CD4-positive, alpha-beta T cell treated with Interleukin-4 for 1 hour (primary cell): ENCODE data around the gene DLGAP3.
"Not testable (repeated sequence)": the region's sequence is repeated elsewhere in the genome, so short reads cannot be mapped to it uniquely, and the experiment has no call there.

Experiments used
- DNase-seq, 2 donors: peaks; one replicate each; pipeline ENCODE4 v3.0.0-alpha.2; 2020 to 2022

Gene DLGAP3

GRCh38 chr1:34929497-34929852 is at the start of gene DLGAP3:
TSS of gene DLGAP3 (minus strand) at chr1:34929650. CDS start at chr1:34905383, 24,267 bp downstream.
- peak in 1 of 2 donors; percentile 14 for DNase-seq

GRCh38 chr1:34978921-34979320 is 49.5 kb upstream of the DLGAP3 start:
- DNase-seq, result no peak

- no peak for DNase-seq
Observed at GRCh38 chr1:34977858-34978257, 48.4 kb upstream of the DLGAP3 start.

- DNase-seq, result no peak
Observed at GRCh38 chr1:34977210-34977471, 47.7 kb upstream of the DLGAP3 start.

- no peak for DNase-seq
Observed at GRCh38 chr1:34976384-34977209, 47.1 kb upstream of the DLGAP3 start.

- DNase-seq, result no peak
Observed at GRCh38 chr1:34975771-34976170, 46.3 kb upstream of the DLGAP3 start.

GRCh38 chr1:34975338-34975737 is 45.9 kb upstream of the DLGAP3 start:
- no peak for DNase-seq

GRCh38 chr1:34974626-34975025 is 45.2 kb upstream of the DLGAP3 start:
- DNase-seq, result no peak

GRCh38 chr1:34973326-34973725 is 43.9 kb upstream of the DLGAP3 start:
- no peak for DNase-seq

- DNase-seq, result no peak
Observed at GRCh38 chr1:34970829-34971228, 41.4 kb upstream of the DLGAP3 start.

GRCh38 chr1:34970220-34970735 is 40.8 kb upstream of the DLGAP3 start:
- DNase-seq, result no peak

GRCh38 chr1:34968297-34968696 is 38.8 kb upstream of the DLGAP3 start:
- peak; percentile 18 to 36 for DNase-seq

- not testable (repeated sequence) for DNase-seq
Observed at GRCh38 chr1:34967672-34968071, 38.2 kb upstream of the DLGAP3 start.

GRCh38 chr1:34965597-34965996 is 36.1 kb upstream of the DLGAP3 start:
- no peak for DNase-seq

- no peak for DNase-seq
Observed at GRCh38 chr1:34950428-34950827, 21.0 kb upstream of the DLGAP3 start.

- DNase-seq, result not testable (repeated sequence)
Observed at GRCh38 chr1:34948739-34949138, 19.3 kb upstream of the DLGAP3 start.

- not testable (repeated sequence) for DNase-seq
Observed at GRCh38 chr1:34947641-34948314, 18.3 kb upstream of the DLGAP3 start.

GRCh38 chr1:34946211-34946610 is 16.8 kb upstream of the DLGAP3 start:
- no peak for DNase-seq

GRCh38 chr1:34941798-34942197 is 12.3 kb upstream of the DLGAP3 start:
- DNase-seq, result not testable (repeated sequence)

GRCh38 chr1:34930702-34931071 is 1.2 kb upstream of the DLGAP3 start:
- DNase-seq, result no peak

- DNase-seq, result no peak
Observed at GRCh38 chr1:34929853-34930701, 627 bp upstream of the DLGAP3 start.

GRCh38 chr1:34928699-34929496 is 552 bp downstream of the DLGAP3 start:
- peak; percentile 19 to 24 for DNase-seq
